CD4-positive, alpha-beta T cell treated with Interleukin-12 subunit alpha and Interleukin-12 subunit beta, for 1 hour (primary cell): ENCODE results near the gene CYB5R2.

ENCODE experiments used
- DNase-seq: peaks from one replicate; pipeline ENCODE4 v3.0.0-alpha.2; 2020

The CYB5R2 gene

GRCh38 chr11:7672960-7673723, at the start of gene CYB5R2:
CYB5R2 (minus strand) TSS chr11:7673500; CDS start chr11:7672825, 675 bp downstream.
- no peak for DNase-seq

- no peak for DNase-seq
These were observed 41.5 kb upstream of the CYB5R2 start for GRCh38 chr11:7714786-7715185.

DNA sequence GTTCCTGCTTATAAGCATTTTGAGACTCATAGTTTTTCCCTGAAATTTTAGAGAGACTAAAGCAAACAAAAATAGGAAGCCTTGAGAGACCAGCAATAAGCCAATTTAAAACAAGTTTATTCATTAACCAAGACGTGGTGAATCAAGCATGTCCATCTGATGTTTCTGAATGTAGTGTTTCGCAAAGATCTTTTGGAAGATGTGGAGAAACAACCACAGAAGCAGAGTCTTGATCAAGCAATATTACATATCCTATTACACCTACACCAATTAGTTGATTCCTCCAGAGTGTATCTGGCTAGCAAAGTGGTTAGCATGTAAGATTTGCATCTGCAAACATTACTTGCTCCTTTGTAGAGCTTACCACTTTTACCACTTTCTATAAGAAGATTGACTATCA, 33.1 kb upstream of the CYB5R2 start, which contains the start of gene OVCH2:
Gene OVCH2 (minus strand): TSS at position 101 of the 400 bp plus-strand sequence. CDS start 83 bp downstream, at position 18.
- no peak for DNase-seq

GRCh38 chr11:7703740-7704139, 30.4 kb upstream of the CYB5R2 start:
- no peak for DNase-seq

- no peak for DNase-seq
These were observed 23.1 kb upstream of the CYB5R2 start for GRCh38 chr11:7696424-7696823.

GRCh38 chr11:7694235-7694634, 20.9 kb upstream of the CYB5R2 start:
- DNase-seq, result no peak

GRCh38 chr11:7692426-7692825, 19.1 kb upstream of the CYB5R2 start:
- DNase-seq, result no peak

DNA sequence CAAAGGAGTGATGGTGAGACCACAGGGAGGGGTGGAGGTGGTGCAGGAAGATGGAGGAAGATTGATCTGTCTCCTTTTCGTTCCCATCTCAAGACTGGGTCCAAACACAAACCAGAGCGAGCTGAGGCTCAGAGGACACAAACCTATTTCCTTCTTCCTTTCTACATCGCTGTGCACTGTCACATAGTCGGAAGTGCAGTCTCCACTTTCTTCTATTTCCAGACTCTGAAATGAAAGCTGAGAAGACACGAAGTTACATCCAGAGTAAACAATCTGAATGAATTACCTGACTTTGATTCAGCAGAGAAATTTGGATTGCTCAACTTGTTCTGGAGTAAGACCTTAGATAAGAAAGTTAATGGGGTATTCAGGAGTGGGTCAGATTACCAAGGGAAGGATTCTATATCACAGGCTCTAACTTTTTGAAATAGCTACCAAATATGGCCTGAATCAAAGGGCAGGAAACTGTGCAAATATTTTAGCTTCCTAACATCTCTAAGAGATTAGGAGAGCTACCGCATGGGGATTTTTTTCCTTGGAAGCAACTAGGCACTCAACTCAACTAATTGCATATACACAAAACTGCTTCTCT, 18.6 kb upstream of the CYB5R2 start:
- DNase-seq, result no peak

GRCh38 chr11:7690648-7691047, 17.3 kb upstream of the CYB5R2 start:
- DNase-seq, result no peak

- DNase-seq, result no peak
These were observed 15.9 kb upstream of the CYB5R2 start for GRCh38 chr11:7689239-7689638.

GRCh38 chr11:7688238-7688826, 15.0 kb upstream of the CYB5R2 start:
- DNase-seq, result peak; percentile 17

- DNase-seq, result no peak
These were observed 14.1 kb upstream of the CYB5R2 start for GRCh38 chr11:7687386-7687785.

DNA sequence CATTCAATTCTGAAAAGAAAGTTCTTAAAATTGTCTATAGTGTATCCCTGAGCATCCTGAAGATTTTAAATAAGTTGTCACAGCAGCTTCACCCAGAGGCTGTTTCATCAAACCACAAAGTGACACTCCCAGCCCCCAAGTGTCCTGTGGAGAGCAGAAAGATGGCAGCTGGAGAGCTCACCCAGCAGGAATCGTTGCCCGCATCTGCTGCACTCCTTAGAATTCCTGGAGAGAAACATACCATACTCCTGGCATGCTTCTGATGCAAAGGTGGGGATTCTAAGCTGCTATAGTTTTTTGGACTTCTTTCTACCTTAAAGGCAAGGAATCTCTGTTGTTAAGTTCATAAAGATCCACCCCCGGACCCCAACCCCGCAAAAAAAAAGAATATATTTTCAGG, 13.5 kb upstream of the CYB5R2 start:
- no peak for DNase-seq

DNA sequence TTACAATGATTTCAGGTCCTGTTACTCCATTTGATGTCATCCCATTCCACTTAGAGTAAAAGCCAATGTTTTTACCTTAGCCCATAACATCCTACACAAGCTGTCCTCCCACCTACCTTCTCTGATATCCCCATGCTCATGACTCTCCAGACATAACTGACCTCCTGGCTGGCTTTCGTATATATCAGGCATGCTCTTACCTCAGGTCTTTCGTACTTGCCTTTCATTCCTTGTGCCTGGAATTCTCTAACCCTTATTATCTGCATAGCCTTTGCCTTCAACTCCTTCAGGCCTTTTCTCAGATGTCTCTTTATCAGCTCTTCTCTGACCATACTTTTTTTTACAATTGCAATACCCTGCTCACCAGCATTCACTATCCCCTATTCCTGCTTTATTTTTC, 10.3 kb upstream of the CYB5R2 start:
- DNase-seq, result no peak

GRCh38 chr11:7677796-7678201, 4.5 kb upstream of the CYB5R2 start:
- DNase-seq, result no peak

DNA sequence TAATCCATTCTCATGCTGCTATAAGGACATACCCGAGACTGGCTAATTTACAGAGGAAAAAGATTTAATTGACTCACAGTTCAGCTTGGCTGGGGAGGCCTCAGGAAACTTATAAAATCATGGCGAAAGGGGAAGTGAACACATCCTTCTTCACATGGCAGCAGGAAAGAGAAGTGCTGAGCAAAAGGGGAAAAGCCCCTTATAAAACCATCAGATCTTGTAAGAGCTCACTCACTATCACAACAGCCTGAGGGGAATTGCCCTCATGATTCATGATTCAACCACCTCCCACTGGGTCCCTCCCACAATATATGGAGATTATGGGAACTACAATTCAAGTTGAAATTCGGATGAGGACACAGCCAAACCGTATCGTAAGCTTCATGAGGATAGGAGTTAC, 3.8 kb upstream of the CYB5R2 start:
- no peak for DNase-seq

GRCh38 chr11:7675631-7676030, 2.3 kb upstream of the CYB5R2 start:
- DNase-seq, result no peak

DNA sequence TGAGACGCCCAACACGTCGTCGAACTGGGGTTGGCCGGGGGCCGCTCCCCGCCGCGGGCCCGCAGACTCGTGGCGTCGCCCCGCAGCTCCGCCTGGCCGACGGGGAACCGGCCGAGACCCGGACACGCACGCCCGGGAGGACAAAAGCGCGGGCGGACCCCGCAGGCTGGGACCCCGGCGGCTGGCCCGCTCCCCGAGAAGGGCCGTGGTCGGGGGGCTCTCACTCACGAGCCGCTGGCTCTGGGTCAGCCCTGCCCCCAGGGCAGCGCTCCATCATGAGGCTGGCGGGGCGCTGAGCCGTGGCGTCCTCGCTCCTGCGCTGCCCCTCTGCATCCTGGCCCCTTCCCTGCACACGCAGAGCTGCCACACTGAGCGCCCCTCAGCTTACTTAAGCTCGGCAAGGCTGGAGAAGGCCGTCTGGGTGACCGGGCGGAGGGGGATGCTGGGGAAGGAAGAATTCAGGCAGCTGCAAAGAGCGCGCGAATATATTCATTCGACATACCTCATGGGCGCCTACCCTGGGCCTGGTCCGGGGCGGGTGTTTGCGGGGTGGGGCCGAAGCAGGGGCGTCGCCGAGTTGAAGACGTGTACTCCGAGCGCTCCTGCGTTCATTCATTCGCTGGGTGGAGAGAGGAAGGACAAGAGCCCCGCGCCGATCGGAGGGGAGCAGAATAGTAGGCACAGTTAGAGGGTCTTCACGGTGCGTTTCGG, 579 bp upstream of the CYB5R2 start:
- DNase-seq, result no peak

DNA sequence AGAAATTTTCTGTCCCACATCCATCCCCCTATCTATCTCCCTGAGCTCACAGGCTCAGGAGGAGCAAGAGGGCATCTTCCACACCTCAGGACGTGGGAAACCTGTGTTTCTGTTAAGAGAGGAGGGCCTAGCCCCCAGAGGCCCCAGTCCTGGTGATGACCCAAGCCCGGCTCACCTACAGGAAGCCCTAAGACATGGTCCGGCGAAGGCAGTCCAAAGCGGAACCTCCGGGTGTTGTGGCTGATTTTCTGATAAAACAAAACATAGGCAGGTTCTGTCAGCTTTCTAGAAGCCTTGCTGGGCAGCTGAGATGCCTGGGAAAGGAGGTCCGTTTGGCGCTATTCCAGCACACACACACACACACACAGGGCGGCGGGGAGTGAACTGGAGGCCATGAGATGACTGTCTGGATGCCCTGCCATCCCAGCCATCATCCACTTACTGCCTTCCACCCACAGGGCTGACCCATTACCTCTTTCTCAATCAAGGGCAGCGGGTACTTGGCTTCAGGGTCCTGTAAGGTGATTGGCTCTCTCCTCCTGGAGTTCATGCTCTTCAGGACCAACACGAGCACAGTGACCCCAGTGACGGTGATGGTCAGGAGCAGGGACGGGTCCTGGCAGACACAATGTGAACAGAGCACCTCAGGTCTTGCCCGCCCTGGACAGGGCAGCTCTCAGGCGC, 882 bp downstream of the CYB5R2 start:
- DNase-seq, result no peak

GRCh38 chr11:7671347-7672215, 1.7 kb downstream of the CYB5R2 start:
- DNase-seq, result no peak

DNA sequence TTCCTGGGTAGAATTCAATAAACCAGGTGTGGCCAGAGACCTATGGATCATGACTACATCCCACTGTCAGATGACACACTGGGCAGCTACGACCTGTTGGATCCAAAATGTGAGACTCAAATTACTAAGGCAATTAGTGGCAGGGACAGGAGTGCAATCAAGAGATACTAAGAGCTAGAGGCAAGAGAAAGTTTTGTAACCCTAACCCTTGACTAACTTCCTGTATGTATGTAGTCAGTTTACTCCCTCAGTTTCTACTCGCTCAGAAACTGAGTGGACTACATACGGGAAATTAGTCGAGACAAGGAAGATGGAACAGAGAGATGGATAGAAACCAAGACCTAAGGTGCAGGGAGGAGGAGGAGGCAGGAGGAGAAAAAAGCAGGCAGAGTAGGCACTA, 2.7 kb downstream of the CYB5R2 start:
- no peak for DNase-seq

GRCh38 chr11:7668911-7669310, 4.4 kb downstream of the CYB5R2 start:
- DNase-seq, result no peak
